Adrenal gland (tissue), 5 donors: Measurements from ENCODE around the gene HNRNPM.

Experiments
- CTCF ChIP-seq, 6 experiments: fragments of 450-650 bp in 4 of 6; fragments of 200-600 bp in 2 of 6; sonication (generic) in 1 of 6; IDR thresholded peaks; 1 replicate in 5 of 6; 2 replicates in 1 of 6; pipeline versions ENCODE4 v1.5.1 to v1.8.0; 2016 to 2021; ENCODE audit warnings: antibody characterized with exemption in 6 of 6, mild to moderate bottlenecking in 2 of 6, moderate library complexity in 1 of 6
- POLR2A ChIP-seq, 2 donors: fragments of 450-650 bp; IDR thresholded peaks; one replicate each; pipeline ENCODE4 v1.6.1; 2017; ENCODE audit warnings: antibody characterized with exemption in 2 of 2, mild to moderate bottlenecking in 2 of 2, moderate library complexity in 1 of 2
- donor health status: DM: no; HTN: no; CAD: no.

GRCh38 chr19:8490873-8491272 lies 46.1 kb downstream of the HNRNPM start:
- TF ChIP-seq CTCF (IDR thresholded peaks at IDR 0.05) (no peak), POLR2A (IDR thresholded peaks at IDR 0.05) (no peak)
